GM19452 (cell line): ENCODE results near the gene CCR7.
"Not testable (repeated sequence)": the region's sequence is repeated elsewhere in the genome, so short reads cannot be mapped to it uniquely, and the experiment has no call there.

Experiments
- ATAC-seq: cut with Tn5 transposase; IDR thresholded peaks from one replicate; pipeline ENCODE4 v1.9.1; 2021; ENCODE audit not compliant: unreplicated experiment

The CCR7 gene

DNA sequence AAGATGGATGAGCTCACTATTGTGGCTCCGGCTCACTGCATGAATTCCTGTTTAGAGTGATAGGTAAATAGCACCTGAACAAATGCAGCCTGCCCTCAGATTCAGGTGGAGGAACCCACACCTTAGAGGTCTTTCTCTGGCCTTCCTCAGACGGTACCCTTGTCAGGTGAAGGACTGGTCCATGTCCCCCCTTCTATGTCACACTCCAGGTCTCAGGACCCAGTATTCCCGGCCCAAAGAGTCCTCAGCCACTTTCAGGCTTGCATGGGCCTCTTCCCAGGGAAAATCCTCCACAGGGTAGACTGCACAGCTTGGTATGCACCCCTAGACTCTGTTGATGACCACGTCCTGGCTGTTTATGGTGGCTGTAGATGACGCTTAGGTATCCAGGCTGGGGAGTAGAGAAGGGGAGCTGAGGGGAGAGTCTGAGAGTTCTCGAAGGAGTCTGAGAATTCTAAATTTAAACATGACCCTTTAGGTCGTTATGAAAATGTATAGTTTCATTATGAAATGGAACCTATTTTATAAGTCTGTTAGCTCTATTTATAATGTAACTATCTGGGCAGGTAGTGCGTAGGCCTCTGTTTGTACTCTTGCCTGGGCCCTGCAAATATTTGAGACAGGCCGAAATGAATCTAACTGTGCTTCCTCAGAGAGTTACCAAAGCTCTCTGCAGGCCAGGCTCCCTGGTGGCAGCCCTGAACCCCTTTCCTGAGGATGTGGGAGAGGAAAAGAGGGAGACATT, 32.5 kb upstream of the CCR7 start:
- ATAC-seq: no peak

DNA sequence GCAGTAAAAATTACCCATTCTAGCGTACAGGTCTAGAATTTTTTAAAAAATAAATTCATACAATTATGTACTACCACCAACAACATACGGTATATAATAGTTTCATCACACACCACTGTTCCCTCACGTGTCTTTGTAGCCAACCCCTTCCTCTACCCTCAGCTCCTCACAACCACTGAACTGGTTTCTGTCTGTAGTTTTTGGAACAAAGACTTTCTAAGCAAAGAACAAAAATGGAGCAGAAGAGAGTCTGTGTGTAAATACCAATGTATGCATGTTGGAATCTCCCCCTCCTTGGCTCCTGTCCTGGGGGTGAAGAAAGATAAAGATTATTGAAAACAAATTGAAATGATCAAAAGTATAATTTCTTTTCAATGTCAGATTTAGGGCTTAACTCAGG, 31.9 kb upstream of the CCR7 start:
- no peak for ATAC-seq

DNA sequence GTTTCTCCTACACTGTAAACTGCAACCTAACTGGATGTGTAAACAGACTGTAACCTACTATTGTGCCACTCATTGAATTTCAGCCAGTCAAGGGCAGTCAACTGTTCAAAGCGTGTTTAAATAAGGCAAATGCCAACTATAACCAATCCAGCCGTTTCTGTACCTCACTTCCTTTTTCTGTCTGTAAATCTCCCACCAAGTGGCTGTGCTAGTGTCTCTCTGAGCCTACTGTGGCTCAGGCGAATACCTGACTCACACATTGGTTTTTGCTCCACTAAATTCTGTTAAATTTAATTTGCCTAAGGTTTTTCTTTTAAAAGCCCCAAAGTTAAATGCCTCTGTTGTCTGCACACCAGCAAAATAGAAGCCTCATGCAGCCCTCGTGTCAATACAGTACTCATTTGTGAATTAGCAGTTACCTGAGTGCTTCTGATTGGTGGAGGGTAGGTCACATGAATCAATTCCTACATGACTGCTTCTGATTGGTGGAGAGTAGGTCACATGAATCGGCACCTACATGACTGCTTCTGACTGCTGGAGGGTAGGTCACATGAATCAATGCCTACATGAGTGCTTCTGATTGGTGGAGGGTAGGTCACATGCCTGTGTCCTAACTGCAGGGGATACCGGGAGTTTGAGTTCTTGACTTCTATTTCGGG, 31.1 kb upstream of the CCR7 start:
- no peak for ATAC-seq

DNA sequence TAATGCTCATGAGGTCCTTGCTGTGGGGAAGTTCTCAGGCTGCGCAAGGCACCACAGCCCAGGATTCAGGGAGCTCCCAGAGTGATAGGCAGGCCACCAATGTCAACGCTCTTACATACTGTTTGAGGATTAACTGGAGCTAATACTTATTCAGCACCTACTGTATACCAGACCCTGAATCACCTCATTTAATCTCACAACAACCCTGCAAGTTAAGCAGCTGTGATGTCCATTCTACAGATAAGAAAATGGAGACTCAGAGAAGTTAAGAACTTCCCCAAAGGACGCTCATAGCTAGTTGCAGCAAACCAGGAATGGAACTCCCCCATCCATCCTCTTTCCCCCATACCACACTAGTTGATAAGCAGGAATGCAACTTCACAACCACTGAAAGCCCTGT, 25.5 kb upstream of the CCR7 start:
- no peak for ATAC-seq

DNA sequence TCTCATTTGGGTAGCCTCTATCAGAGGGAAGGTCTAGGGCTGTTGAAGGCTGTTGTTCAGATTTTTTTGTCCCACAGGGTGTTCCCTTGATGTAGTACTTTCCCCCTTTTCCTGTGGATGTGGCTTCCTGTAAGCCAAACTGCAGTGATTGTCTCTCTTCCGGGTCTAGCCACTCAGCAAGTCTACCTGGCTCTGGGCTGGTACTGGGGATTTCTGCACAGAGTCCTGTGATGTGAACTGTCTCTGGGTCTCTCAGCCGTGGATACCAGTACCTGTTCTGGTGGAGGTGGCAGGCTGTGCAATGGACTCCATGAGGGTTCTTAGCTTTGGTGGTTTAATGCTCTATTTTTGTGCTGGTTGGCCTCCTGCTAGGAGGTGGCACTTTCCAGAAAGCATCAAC, 23.3 kb upstream of the CCR7 start:
- ATAC-seq: no peak

DNA sequence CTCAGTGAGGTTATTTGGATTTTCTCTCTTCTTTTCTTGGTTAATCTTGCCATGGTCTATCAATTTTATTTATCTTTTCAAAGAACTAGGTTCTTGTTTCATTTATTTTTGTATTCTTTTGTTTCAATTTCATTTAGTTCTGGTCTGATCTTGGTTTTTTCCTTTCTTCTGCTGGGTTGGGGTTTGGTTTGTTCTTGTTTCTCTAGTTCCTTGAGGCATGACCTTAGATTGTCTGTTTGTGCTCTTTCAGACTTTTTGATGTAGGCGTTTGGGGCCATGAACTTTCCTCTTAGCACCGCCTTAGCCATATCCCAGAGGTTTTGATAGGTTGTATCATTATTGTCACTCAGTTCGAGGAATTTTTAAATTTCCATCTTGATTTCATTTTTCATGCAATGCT, 21.0 kb upstream of the CCR7 start:
- ATAC-seq: not testable (repeated sequence)

DNA sequence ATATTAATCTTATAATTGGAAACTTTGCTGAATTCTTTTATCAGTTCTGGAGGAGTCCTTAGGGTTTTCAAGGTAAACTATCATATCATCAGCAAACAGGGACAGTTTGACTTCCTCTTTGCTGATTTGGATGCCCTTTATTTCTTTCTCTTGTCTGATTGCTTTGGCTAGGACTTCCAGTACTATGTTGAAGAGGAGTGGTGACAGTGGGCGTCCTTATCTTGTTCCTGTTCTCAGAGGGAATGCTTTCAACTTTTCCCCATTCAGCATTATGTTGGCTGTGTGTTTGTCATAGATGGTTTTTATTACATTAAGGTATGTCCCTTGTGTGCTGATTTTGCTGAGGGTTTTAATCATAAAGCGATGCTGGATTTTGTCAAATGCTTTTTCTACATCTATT, 19.7 kb upstream of the CCR7 start:
- not testable (repeated sequence) for ATAC-seq

DNA sequence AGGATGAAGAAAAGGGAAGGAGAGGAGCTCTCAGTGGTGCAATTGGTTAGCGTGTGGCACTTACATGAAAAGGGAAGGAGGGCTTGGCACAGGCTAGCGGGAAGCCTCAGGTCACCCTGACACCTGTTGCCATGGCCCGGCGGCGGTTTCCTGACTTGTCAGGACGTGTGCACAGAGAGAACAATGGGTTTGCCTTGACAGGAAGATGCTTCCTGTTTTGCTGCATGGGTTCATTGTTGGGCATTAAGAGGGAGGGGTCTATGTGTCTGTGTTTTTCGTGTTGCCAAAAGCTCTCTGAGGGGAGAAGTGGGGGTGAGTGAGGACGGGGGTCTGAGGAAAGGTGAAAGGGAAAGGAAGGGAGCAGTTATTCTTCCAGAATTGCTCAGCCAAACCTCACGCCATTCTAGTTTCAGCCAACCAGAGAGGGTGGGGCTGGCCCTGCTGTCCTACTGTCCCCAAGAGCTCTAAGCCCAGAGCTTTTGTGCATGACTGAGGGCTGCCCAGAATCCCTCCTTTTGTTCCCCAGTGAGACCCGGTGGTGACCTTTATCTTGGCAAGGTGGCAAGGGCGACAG, 17.1 kb upstream of the CCR7 start:
- ATAC-seq: peak; percentile 90

DNA sequence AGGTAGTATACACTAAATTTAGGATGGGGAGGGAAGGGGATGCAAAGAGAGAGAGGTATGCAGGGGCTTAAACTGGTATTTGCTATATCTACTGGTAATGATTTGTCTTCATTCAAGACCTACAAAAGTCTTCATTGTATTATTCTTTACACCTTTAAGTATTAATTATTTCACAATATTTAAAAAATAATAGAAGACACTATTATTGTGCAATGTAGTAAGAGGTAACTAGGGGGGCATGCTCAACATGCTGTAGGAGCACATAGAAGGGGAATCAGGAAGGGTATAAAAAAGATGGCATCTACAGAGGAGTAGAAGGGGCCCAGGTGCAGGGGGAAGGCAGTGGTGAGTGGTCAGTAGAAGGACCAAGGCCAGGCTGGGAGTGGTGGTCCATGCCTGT, 14.9 kb upstream of the CCR7 start:
- no peak for ATAC-seq

DNA sequence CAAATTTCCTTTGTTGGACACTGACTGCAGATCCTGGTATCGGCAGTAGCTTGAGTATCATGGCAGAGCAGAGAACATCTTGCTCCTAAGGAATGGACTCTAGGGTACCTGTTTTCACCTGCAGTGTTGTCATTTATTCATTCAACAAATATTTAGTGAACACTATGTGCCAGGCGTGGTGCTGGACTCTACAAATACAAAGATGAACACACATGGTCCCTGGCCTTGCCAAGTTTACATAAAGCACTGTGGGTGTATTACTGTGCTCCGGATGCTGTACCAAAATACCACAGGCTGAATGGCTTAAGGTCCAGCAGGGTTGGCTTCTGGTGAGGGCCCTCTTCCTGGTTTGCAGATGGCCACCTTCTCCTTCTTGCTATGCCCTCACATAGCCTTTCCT, 14.2 kb upstream of the CCR7 start:
- no peak for ATAC-seq

DNA sequence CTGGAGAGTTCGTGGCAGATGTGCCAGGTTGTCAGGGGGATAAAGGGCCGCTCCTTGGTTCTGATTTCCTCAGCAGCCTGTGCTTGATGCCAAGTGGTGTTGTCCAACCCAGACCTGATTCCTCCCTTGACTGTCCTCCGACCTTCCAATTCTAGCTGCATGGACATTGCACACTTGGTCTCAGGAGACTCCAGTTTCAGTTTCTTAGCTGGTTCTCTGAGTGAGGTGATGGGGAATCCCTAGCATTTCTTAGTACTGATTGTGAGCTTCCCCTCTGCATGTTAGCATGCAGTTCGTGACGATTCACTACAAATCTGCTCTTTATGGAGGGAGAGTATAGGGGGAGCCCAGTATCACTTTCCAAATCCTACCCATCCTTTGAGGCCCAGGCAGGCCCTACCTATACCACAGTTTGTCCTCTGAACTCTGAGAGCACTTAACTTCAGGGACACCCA, 12.4 kb upstream of the CCR7 start:
- peak; percentile 38 for ATAC-seq

DNA sequence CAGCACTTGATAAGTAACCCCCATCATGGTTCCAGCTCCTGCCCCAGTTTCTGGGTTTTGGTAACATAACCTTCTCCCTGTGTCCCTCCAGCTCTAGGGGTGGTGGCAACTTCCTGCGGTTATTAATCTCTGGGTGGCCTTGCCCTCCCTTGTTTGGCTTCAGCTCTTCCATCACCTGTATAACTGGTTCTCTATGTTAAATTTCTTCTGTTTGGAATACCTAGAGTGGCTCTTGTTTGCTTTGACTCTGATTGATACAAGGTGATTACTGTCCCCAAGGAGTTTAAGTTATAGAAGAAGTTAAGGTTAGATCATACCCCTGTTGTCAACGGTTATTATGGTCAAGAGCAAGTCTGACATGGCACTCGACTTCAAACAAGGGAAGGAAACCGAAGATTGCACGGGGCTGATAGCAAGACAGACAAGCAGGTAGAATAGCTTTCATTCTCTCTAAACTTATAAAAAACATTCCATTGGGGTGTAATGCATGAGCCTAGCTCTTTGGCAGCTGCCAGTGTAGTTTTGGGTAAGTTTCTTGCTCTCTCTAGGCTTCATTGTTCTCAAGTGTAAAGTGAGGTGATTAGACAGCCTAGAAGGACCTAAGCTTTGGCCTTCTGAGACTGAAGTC, 11.0 kb upstream of the CCR7 start:
- no peak for ATAC-seq

DNA sequence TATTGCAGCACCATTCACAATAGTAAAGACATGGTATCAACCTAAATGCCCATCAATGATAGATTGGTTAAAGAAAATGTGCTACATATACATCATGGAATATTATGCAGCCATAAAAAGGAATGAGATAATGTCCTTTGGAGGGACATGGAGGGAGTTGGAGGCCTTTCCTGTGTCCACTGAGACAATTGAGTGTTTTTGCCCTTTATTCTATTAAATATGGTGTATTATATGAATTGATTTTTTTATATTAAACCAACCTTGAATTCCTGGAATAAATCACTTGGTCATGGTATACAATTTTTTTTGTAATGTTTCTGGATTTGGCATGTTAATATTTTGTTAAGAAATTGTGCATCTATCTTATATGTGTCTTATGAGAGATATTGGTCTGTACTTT, 9.0 kb upstream of the CCR7 start:
- ATAC-seq: no peak

DNA sequence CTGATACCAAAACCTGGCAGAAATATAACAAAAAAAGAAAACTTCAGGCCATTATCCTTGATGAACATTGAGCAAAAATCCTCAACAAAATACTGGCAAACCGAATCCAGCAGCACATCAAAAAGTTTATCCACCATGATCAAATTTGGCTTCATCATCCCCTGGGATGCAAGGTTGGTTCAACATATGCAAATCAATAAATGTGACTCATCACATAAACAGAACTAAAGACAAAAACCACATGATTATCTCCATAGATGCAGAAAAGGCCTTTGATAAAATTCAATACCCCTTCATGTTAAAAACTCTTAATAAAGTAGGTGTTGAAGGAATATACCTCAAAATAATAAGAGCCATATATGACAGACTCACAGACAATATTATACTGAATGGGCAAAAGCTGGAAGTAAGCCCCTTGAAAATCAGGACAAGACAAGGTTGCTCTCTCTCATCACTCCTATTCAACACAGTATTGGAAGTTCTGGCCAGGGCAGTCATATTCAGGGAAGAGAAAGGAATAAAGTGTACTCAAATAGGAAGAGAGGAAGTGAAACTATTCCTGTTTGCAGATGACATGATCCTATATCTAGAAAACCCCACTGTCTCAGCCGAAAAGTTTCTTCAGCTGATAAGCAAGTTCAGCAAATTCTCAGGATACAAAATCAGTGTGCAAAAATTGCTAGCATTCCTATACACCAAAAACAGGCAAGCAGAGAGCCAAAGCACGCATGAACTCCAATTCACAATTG, 7.1 kb upstream of the CCR7 start:
- ATAC-seq: not testable (repeated sequence)

DNA sequence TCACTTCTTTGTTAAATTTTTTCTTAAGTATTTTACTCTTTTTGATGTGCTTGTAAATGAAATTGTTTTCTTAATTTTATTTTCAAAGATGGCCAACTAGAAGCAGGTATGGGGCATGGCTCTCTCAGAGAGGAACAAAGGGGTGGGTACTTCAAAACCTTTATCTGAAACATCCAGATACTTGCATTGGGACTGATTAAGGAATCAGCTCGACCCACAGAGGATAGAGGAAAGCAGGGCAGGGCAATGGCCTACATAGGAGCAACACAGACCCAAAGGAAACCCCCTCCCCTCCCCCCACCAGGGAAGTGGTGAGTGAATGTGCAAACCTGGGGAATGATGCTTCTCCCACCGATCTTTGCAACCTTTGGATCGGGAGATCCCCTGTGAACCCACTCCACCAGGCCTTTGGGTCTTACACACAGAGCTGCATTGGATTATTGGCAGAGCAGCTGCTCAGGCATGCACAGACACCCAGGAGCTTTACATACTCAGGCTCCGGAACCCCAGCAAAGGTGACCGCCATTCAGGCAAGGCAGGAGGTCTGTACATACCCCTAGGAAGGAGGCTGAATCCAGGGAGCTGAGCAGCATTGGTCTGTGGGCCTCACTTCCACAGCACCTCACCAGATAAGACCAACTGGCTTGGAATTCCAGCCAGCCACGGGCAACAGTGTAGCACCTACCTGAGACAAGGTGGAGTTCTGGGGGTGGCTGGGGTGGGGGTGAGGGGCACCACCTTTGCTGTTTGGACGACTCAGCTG, 3.0 kb upstream of the CCR7 start:
- no peak for ATAC-seq

DNA sequence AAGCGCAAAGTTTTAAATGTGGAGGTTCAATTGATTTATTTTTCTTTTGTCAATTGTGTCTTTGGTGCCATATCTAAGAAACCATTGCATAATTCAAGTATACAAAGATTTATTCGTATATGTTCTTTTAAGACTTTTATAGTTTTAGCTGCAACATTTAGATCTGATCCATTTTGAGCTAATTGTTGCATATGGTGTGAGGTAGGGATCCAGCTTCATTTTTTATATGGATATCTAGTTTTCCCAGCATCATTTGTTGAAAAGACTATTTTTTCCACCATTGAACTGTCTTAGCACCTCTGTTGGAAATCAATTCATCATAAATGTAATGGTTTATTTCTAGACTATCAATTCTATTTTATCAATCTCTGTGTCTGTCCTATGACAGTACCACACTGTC, 2.1 kb upstream of the CCR7 start:
- ATAC-seq: no peak

DNA sequence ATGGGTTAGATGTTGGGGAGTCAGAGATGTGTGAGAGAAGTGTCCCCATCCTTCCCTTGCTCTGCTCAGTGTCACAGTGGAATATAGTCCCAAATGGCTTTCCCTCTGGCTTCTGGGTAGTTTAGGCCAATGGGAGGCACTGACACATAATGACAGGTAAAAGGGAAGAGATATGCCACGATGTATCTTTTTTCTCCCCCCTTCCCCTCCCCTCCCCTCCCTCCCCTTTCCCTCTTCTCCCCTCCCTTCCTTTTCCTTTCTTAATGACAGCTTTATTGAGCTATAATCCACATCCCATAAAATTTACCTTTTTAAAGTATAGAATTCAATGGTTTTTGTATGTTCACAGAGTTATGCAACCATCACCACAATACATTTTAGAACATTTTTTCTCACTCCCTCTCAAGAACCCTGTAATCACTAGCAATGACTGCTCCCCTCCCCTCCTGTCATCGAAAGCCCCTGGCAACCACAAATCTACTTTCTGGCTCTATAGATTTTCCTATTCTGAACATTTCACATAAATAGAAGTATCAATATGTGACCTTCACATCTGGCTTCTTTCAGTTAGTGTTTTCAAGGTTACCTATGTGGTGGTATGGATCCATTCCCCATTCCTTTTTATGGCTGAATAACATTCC, 617 bp upstream of the CCR7 start:
- ATAC-seq: no peak

DNA sequence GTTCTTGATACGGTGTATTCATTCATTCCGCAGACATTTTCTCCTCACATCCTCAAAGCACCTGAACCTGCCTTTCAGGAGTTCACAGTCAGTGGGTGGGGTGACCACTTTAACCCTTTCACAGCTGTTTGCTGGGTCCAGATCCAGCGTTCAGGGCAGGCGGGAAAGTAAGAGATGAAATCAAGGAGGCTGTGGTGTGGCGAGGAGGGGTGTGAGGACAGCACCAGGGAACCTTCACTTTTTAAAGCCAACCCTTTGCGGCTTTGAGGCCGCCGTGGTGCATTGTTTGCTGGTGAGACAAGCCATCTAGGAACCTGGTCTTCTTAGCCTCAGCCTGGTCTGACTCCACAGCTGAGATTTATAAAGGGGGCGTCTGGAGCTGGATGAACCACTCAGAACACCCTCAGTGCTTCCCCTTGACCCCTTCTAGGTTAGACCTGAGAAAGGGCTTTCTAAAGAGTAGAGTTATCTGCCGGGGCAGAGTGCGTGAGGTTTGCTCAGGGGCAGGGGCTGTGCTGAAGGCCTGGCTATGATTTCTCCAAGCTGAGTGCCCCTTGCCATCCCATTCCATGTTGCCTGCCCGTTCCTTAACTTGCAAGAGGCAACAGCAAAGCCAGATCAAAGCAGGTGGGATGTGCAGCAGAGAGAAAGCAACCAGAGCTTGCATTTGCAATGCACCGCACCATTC, 933 bp downstream of the CCR7 start:
- ATAC-seq: no peak

DNA sequence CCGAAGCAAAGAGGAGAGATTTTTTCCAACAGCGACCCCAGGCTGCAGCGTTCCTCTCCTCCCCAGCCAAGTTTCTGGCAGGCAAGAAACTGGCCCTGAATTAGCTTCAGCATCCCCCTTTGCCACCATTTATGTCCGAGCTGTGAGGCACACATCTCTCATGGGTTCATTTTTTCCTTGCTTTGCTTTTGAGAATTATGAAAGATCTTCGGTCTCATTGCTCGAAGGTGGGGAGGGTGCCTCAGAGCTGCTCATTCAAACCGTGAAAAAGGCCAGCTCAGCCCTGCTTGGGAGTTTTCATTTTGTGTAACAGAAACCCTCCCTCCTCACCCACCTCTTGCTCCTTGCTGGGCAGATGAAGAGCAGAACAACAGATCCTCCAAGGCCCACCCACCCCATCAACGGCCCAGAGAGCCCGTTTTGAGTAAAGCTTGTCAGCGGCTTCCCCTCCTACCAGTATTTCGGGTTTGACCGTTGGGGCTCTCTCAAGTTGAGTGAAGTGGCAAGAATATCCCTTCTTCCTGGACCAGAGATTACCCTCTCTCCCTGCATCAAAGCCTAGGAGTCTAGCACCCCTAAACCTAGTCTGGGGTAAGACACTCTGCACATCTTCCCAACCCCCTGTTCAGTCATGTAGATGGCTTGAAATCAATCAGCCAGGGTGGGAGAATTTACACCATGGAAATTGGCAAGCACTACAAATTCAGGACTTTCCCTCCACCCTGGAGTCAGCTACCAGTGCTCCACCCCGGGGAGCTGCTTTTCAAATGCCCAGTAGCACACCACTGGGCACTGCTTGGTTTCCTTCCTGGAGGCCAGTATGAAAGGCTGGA, 1.8 kb downstream of the CCR7 start:
- no peak for ATAC-seq
